HUDEP-2 (cell line): Measurements from ENCODE around the gene NAGPA.

ENCODE experiments used
- DNase-seq, 76 experiments: peaks; one replicate each; lab custom pipeline; 2025; ENCODE audit not compliant: unreplicated experiment in 76 of 76; lab: John Stamatoyannopoulos, UW

The NAGPA gene

GRCh38 chr16:5004311-5004710, 29.4 kb downstream of the NAGPA start:
- DNase-seq = no peak

GRCh38 chr16:5003828-5004227, 29.9 kb downstream of the NAGPA start:
- DNase-seq = no peak

- no peak for DNase-seq
Observed at GRCh38 chr16:5003211-5003610, 30.5 kb downstream of the NAGPA start.

- no peak for DNase-seq
Observed at GRCh38 chr16:5002699-5003143, 31.0 kb downstream of the NAGPA start.

GRCh38 chr16:5001986-5002385, 31.7 kb downstream of the NAGPA start:
- no peak for DNase-seq

GRCh38 chr16:5001571-5001970, 32.2 kb downstream of the NAGPA start:
- no peak for DNase-seq

GRCh38 chr16:5000573-5001001, 33.1 kb downstream of the NAGPA start:
- DNase-seq = no peak

GRCh38 chr16:4994719-4995434, 38.9 kb downstream of the NAGPA start:
- DNase-seq = no peak

- no peak for DNase-seq
Observed at GRCh38 chr16:4991754-4992153, 42.0 kb downstream of the NAGPA start.

GRCh38 chr16:4990415-4990814, 43.3 kb downstream of the NAGPA start:
- no peak for DNase-seq

- no peak for DNase-seq
Observed at GRCh38 chr16:4989391-4990006, 44.2 kb downstream of the NAGPA start.

GRCh38 chr16:4988647-4989046, 45.1 kb downstream of the NAGPA start:
- no peak for DNase-seq

- no peak for DNase-seq
Observed at GRCh38 chr16:4987580-4988374, 46.0 kb downstream of the NAGPA start.

- no peak for DNase-seq
Observed at GRCh38 chr16:4987250-4987579, 46.5 kb downstream of the NAGPA start.

GRCh38 chr16:4984174-4984990, 49.4 kb downstream of the NAGPA start:
- no peak for DNase-seq

- DNase-seq = no peak
Observed at GRCh38 chr16:4982056-4982867, 51.5 kb downstream of the NAGPA start.

- no peak for DNase-seq
Observed at GRCh38 chr16:4981473-4981872, 52.3 kb downstream of the NAGPA start.

- DNase-seq = no peak
Observed at GRCh38 chr16:4980691-4981090, 53.0 kb downstream of the NAGPA start.

- no peak for DNase-seq
Observed at GRCh38 chr16:4979736-4980660, 53.7 kb downstream of the NAGPA start.
